ENCODE results near the gene MRPS6.

DNA sequence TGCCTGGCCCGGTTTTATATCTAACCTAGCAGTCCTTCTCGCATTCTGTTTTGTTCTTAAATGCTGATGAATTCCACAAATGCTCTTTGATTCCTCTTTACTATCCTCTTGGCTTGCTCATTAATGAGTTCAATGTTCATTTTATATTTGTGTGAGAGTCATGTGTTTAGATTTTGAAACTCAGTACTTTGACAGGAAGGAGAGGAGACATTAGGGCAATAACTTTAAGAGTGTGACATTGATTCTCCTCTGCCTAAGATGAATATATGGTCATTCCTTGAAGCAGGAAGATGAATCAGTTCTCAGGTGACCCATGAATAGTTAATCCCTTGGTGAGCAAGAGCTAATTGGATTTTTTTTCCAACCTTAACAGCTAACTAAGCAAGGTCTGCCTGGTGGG lies 84.1 kb downstream of the MRPS6 start:
- TF ChIP-seq, protein P1, sequence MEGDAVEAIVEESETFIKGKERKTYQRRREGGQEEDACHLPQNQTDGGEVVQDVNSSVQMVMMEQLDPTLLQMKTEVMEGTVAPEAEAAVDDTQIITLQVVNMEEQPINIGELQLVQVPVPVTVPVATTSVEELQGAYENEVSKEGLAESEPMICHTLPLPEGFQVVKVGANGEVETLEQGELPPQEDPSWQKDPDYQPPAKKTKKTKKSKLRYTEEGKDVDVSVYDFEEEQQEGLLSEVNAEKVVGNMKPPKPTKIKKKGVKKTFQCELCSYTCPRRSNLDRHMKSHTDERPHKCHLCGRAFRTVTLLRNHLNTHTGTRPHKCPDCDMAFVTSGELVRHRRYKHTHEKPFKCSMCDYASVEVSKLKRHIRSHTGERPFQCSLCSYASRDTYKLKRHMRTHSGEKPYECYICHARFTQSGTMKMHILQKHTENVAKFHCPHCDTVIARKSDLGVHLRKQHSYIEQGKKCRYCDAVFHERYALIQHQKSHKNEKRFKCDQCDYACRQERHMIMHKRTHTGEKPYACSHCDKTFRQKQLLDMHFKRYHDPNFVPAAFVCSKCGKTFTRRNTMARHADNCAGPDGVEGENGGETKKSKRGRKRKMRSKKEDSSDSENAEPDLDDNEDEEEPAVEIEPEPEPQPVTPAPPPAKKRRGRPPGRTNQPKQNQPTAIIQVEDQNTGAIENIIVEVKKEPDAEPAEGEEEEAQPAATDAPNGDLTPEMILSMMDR (IDR thresholded peaks at IDR 0.05; ENCODE audit: poor library complexity): no peak
- TF ChIP-seq EZH2 (IDR thresholded peaks at IDR 0.05; ENCODE audit: borderline replicate concordance) (no peak), EZH2phosphoT487 (IDR thresholded peaks at IDR 0.05; ENCODE audit: low read depth, severe bottlenecking, unreplicated experiment) (no peak)

Data from hepatocyte (in vitro differentiated cells).